Measurements from ENCODE around the gene OSBP2. TPM values are rescaled to one million over a fixed set of nuclear protein-coding genes. Genes with fewer than 3 reads are reported as not detected.

Gene OSBP2
- total and polyA plus RNA-seq, 2 experiments from 2014 or later: 2.1 to 2.9 TPM

- H3K4me1 Mint-ChIP-seq: peaks cover 20% of the 10 kb centered on the region
- Histone ChIP-seq H3K79me2 (replicated peaks; ENCODE audit: insufficient read depth) (no peaks in the 10 kb centered on the region), H3K27me3 (ENCODE audit: insufficient read depth) (peaks cover 37% of the 10 kb centered on the region), H2AFZ (0 out of 2 replicates have a peak overlapping the region, but pooled peaks have one; percentile 67), H3K4me3 (peak overlapping the region; percentile 71), H3F3A (replicated peaks; ENCODE audit: low read depth) (no peaks in the 10 kb centered on the region), H3K4me2 (peak overlapping the region; percentile 87), H3K36me3 (ENCODE audit: insufficient read depth) (no peaks in the 10 kb centered on the region), H3K4me1 (ENCODE audit: insufficient read depth) (peaks cover 23% of the 10 kb centered on the region), H3K9me2 (ENCODE audit: insufficient read depth) (no peaks in the 10 kb centered on the region), H3K27ac (ENCODE audit: low read depth) (no peak overlapping the region), H4K20me1 (replicated peaks; ENCODE audit: insufficient read depth) (peaks cover 9% of the 10 kb centered on the region)
- H3K9me3 Mint-ChIP-seq: no peaks in the 10 kb centered on the region
- peak; percentile 93 for ATAC-seq
- peak overlapping the region; percentile 66 for H3K4me3 Mint-ChIP-seq
- H3K27me3 Mint-ChIP-seq (ENCODE audit: insufficient read depth, low read depth, poor library complexity): peaks cover 38% of the 10 kb centered on the region
- TF ChIP-seq REST (IDR thresholded peaks at IDR 0.05; ENCODE audit: unreplicated experiment): peak; percentile 98
- no peak for TF ChIP-seq NANOG (IDR thresholded peaks at IDR 0.05; ENCODE audit: borderline replicate concordance)
- no peaks in the 10 kb centered on the region for H3K36me3 Mint-ChIP-seq (ENCODE audit: low read depth)
- no peak overlapping the region for H3K27ac Mint-ChIP-seq
- DNase-seq (ENCODE audit: low spot score): peak; percentile 94
Observed at GRCh38 chr22:30802202-30803166, 107.8 kb downstream of the OSBP2 start.

- no peak overlapping the region for H3K4me3 Mint-ChIP-seq
- ATAC-seq: no peak
- peak overlapping the region; percentile 71; the same call in 1 of the 2 replicates for H3K4me3 ChIP-seq
- no peak for TF ChIP-seq ETS1 (IDR thresholded peaks at IDR 0.05)
- TF ChIP-seq NANOG (IDR thresholded peaks at IDR 0.05; ENCODE audit: borderline replicate concordance): no peak
- TF ChIP-seq EZH2 (IDR thresholded peaks at IDR 0.05; ENCODE audit: low read depth, unreplicated experiment): no peak
- no peak for TF ChIP-seq EZH2phosphoT487 (IDR thresholded peaks at IDR 0.05; ENCODE audit: unreplicated experiment)
- no peak for TF ChIP-seq REST (IDR thresholded peaks at IDR 0.05; ENCODE audit: unreplicated experiment)
- TF ChIP-seq JUNB (IDR thresholded peaks at IDR 0.05; ENCODE audit: unreplicated experiment): no peak
- no peak for TF ChIP-seq STAT1 (IDR thresholded peaks at IDR 0.05; ENCODE audit: unreplicated experiment)
- TF ChIP-seq, protein P1, sequence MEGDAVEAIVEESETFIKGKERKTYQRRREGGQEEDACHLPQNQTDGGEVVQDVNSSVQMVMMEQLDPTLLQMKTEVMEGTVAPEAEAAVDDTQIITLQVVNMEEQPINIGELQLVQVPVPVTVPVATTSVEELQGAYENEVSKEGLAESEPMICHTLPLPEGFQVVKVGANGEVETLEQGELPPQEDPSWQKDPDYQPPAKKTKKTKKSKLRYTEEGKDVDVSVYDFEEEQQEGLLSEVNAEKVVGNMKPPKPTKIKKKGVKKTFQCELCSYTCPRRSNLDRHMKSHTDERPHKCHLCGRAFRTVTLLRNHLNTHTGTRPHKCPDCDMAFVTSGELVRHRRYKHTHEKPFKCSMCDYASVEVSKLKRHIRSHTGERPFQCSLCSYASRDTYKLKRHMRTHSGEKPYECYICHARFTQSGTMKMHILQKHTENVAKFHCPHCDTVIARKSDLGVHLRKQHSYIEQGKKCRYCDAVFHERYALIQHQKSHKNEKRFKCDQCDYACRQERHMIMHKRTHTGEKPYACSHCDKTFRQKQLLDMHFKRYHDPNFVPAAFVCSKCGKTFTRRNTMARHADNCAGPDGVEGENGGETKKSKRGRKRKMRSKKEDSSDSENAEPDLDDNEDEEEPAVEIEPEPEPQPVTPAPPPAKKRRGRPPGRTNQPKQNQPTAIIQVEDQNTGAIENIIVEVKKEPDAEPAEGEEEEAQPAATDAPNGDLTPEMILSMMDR (conservative IDR thresholded peaks at IDR 0.05; ENCODE audit: low read depth in 2 of 2): no peak
- TF ChIP-seq ZNF114 (CRISPR knock-in tag; IDR thresholded peaks at IDR 0.05): no peak
- no peak for TF ChIP-seq POLR2AphosphoS5 (IDR thresholded peaks at IDR 0.05; ENCODE audit: low read depth)
Observed at GRCh38 chr22:30803679-30804078, 109.0 kb downstream of the OSBP2 start.

More at GRCh38 chr22:30803679-30804078, 109.0 kb downstream of the OSBP2 start:
- no peaks in the 10 kb centered on the region for H3K9me3 Mint-ChIP-seq
- H2AFZ ChIP-seq: no peak overlapping the region
- peaks cover 9% of the 10 kb centered on the region for H4K20me1 ChIP-seq (replicated peaks; ENCODE audit: insufficient read depth)
- H3K27ac ChIP-seq (ENCODE audit: low read depth): no peak overlapping the region
- H3K4me2 ChIP-seq: peak overlapping the region; percentile 82
- no peaks in the 10 kb centered on the region for H3F3A ChIP-seq (replicated peaks; ENCODE audit: low read depth)
- peaks cover 41% of the 10 kb centered on the region for H3K27me3 Mint-ChIP-seq (ENCODE audit: insufficient read depth, low read depth, poor library complexity)
- H3K79me2 ChIP-seq (replicated peaks; ENCODE audit: insufficient read depth): no peaks in the 10 kb centered on the region
- peaks cover 37% of the 10 kb centered on the region for H3K27me3 ChIP-seq (ENCODE audit: insufficient read depth)
- no peaks in the 10 kb centered on the region for H3K36me3 Mint-ChIP-seq (ENCODE audit: low read depth)
- DNase-seq (ENCODE audit: low spot score): no peak
- H3K36me3 ChIP-seq (ENCODE audit: insufficient read depth): no peaks in the 10 kb centered on the region
- H3K4me1 ChIP-seq (ENCODE audit: insufficient read depth): peaks cover 23% of the 10 kb centered on the region
- no peak overlapping the region for H3K27ac Mint-ChIP-seq
- no peaks in the 10 kb centered on the region for H3K9me2 ChIP-seq (ENCODE audit: insufficient read depth)
- H3K4me1 Mint-ChIP-seq: peaks cover 22% of the 10 kb centered on the region
